Measurements from ENCODE around the gene CEP89.
"Not testable (repeated sequence)": the region's sequence is repeated elsewhere in the genome, so short reads cannot be mapped to it uniquely, and the experiment has no call there.

CEP89 gene

DNA sequence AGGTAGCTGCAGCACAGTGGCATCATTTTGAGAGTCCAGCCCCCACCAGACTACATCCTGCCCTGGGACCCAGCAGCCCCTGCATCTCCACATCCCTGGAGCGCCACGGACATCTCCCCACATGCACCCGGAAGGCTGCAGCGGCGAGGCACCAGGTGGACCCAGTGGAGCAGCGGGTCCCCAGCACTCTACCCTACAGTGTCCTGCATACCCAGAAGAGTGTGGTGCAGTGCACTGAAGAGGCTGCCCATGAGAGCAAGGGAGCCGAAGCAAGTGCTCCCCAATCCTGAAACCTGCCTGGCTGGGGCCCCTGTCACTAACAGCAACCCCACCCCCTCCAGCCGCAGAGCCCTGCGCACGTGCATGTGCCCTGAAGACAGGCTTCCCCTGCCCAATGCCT, 80.9 kb downstream of the CEP89 start:
- DNase-seq = no peak

DNA sequence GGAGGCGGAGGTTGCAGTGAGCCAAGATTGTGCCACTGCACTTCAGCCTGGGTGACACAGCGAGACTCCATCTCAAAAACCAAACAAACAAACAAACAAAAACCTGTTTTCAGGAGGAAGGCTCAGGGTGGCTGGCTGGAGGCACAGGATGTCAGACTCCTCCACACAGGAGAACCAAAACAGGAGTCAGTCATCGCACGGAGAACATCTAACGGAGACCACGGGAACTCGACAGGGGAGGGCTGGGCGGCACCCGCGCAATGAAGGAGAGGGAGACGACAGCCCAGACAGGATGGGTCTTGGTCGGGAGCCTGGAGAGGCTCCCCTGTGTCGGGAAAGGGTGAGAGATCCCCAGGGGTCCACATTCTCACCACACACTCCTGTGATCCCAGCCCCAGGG, 81.4 kb downstream of the CEP89 start:
- no peak for DNase-seq

- no peak for DNase-seq
Measured at GRCh38 chr19:32889137-32889934, 82.4 kb downstream of the CEP89 start.

- no peak for DNase-seq
Measured at GRCh38 chr19:32887572-32888215, 84.1 kb downstream of the CEP89 start.

DNA sequence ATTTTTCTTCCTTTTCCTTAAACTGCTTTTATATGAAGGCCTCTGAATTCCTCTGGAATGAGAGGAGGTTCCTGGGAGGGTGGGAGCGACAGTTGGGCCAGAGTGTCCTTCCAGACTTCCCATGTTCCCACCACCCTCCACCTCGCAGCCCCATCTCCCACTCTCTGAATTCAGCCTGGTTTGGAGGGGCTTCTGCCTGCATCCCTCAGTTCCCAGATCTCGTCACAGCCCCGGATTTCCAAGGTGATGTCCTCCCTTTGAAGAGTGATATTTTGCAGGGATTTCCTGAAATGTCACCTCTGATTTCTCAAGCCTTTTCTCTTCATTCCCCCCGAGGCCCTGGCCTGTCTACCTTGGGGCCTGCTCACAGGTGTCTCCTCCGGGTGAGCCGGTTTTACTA, 85.5 kb downstream of the CEP89 start:
- no peak for DNase-seq

- DNase-seq = not testable (repeated sequence)
Measured at GRCh38 chr19:32885255-32885654, 86.5 kb downstream of the CEP89 start.

DNA sequence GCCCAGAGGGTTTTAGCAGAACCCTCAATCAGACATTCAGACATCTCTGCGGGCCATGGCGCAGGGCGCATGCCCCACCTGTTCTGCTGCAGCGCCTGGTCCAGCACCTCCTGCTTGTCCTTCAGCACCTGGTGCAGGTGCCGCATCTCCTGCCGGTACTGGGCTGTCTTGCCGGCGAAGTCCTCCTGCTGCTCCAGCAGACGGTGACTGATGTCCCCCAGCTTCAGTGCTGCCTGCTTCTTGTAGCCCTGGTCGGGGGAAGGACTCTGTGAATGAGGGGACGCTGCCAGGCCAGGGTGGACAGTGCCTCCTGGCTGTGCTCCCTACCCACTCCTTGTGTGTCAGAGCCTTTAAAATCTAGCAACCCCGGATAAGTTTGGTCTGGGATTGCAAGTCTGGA, 90.0 kb downstream of the CEP89 start:
- no peak for DNase-seq

DNA sequence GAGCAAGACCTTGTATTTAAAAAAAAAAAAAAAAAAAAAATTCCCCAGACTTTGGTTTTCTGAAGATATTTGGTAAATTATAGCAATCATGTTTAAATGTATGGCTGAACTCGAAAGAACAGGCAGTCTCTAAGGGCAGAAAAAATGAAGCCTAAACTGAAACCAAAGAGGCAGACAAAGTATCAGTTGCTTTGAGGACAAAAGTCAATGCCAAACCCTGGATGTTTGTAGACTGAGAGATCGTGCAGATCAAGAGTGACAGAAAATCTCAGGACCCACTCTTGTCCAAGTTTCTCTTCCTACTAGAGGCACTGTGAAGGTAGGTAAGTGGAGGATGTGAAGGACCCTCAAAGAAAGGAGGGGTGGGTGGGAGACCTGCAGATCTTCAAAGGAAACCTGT, 91.1 kb downstream of the CEP89 start:
- no peak for DNase-seq

- DNase-seq = no peak
Measured at GRCh38 chr19:32879741-32880140, 92.0 kb downstream of the CEP89 start.

DNA sequence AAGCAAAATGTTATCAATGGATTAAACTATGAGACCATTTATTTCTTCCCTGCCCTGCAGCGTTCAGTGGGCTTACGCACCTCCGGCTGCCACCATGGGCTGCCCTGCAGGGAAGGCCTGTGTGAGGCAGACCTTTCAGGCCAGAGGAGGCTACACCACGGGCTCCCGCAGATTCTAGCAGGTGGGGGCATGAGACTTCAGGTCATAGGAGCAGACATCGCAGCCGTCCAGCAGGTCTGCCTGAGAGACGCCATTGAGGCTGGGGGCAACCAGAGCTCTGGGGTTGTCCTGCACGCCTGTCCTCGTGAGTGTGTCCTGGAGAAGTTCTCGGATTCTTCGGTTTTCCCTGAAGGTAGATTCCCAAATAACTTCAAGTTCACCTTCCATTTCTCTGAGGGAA, 92.8 kb downstream of the CEP89 start:
- DNase-seq = no peak

DNA sequence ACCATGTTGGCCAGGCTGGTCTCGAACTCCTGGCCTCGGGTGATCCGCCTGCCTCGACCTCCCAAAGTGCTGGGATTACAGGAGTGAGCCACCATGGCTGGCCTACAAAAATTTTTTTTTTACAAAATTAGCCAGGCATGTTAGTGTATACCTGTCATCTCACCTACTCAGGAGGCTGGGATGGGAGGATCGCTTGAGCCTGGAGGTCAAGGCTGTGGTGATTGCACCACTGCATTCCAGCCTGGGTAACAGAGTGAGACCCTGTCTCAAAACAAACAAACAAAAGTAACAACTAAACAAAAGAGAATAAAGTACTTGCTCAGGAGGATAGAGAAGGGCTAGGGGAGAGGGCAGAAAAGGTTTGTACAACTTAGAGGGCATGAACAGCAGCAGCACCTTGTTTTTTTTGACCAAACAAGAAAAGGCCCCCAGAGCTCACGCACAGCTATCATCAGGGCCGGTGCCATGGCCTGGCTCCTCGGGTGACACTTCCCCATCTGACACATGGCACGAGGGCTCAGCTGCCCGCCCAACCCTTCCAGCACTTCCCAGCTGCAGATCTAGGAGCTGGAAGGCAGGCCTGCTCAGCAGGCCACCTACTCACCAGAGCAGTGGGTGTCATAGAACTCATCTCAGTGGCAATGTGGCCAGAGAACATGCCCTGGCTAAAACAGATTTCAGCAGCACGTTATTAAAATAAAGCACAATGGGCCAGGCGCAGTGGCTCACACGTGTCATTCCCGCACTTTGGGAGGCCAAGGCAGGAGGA, 93.6 kb downstream of the CEP89 start:
- no peak for DNase-seq

DNA sequence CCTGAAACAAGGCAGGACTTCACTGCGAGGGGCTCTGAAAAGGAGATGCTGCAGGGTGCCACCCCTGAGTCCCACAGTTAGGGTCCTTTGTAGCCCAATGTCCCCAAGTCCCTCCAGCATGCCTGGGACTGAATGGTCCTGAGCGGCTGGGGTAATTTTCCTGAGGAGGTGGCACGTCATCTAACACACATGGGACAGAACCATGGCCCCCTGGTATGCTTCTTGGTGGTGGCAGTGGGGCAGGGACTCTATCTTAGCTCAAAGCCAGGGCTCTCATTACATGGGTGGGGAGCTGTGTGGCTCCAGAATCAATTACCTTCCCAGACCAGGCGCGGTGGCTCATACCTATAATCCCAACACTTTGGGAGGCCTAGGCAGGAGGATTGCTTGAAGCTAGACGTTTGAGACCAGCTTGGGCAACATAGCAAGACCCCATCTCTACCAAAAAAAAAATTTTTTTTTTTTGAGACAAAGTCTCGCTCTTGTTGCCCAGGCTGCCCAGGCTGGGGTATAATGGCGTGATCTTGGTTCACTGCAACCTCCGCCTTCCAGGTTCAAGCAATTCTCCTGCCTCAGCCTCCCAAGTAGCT, 94.3 kb downstream of the CEP89 start:
- DNase-seq = no peak

GRCh38 chr19:32876919-32877285, 94.9 kb downstream of the CEP89 start:
- no peak for DNase-seq

DNA sequence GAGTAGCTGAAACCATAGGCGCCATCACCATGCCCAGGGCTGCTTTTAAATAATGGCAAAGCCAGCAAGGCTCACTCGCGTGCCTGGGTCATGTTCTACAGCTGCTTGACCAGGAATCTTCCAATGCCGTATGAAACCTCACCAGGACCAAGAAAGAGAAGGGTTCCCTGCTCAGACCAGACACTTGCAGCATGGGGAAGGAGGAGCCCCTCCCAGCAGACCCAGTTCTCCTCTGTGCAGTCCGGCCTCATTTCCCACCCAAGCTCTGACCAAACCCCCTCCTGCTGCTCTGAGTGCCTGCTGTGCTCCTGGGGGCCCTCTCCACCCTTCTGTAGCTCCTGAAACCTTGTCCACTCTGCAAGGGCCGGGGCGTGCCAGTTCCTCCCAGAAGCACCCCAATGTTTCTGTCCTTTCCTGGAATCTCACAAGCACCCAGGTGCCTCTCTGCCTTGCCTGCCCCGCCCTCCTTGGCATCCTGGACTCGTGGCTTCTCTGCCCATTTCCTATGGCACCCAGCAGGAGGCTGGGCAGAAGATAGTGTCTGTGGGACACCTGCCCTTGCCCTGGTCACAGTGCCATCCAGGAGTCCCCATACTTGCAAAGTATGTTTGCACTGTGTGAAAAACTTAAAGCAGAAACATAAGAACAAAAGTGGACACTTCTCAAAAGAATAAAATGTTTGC, 95.4 kb downstream of the CEP89 start:
- no peak for DNase-seq

- DNase-seq = no peak
Measured at GRCh38 chr19:32875428-32875827, 96.3 kb downstream of the CEP89 start.

DNA sequence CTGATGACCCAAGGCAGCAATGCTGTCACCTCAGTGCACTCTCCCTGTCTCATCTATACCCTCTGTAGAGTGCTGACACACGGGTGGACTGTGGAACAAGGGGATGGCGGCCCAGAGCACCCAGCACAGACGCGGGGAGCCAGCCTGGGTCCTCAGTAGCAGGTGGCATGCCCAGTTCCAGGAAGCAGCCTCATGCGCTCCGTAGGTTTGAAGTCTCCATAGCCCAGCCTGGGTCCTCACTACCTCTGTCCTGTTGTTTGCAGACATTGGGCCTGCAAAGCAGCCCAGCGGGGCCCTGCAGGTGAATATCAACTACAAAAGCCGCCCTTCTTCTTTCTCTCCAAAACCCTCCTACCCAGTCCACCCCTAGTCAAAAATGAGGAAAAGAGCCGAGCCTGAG, 97.2 kb downstream of the CEP89 start:
- no peak for DNase-seq

DNA sequence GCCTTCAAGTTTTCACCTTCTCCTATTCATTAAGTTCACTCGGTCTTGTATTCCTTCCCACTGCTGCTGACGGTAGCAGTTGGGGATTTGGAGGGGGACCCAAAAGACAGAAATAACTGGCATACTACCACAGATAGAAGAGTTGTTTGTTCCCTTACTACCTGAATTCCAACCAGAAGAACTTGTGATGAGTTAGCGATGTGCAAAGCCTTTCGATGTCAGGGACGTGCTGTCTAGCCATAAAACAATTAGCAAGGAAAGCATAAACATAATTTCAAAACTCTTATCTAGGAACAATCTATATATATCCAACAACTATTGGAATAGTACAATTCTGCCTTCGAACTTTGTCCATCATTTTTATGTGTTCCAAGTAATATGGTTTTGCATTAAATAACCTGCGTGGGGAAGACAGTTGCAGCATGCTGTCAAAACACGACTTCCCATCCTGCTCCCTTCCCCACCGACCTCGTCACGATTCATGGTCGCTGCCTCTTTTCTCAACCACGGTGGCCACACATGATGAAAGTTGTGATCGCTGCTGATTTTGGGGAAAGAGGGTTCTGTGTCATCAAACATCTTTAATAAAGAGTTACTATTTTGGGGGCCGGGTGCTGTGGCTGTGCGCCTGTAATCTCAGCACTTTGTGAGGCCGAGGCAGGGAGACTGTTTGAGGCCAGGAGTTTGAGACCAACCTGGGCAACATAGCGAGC, 98.4 kb downstream of the CEP89 start:
- DNase-seq = peak in 1 of 5 experiments; percentile 57

DNA sequence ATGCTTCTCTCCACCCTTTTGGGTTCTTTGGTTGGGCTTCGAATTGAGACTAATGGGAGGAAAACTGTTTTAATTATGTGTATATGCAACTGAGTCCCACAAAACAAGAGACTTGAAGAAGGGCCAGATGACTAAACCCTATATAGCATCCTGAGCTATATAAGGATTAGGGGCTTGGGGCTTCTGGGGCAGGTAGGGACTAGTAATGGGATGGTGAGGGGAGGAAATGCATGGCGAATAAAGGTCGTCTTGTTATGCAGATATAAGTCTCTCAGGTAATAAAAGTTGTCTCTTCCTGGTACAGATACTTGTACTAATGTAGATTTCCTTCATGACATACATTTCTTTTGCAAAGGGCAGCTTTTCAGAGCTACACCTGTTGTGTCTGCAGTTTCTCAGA, 99.4 kb downstream of the CEP89 start:
- DNase-seq = no peak

DNA sequence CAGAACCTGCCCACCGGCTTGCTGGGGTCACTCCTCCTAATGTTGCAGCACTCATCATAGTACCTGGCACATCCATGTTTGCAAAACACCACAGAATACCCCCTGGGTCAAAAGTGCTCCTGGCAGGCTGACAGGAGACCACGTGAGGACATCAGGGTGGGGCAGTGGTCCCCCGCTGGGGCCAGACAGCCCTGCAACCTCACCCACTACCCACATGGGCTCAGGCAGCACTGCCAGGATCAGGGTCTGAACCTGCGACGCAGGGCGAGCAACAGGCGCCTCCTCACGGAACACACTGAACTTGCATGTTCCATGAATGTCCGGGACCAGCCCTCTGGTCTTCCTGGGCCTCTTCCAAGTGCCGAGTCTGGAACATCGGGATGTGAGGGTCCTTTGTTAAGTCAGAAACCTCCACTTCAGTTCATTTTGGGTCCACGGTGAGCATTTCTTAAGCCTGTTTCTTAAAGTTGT, 100.7 kb downstream of the CEP89 start:
- no peak for DNase-seq

DNA sequence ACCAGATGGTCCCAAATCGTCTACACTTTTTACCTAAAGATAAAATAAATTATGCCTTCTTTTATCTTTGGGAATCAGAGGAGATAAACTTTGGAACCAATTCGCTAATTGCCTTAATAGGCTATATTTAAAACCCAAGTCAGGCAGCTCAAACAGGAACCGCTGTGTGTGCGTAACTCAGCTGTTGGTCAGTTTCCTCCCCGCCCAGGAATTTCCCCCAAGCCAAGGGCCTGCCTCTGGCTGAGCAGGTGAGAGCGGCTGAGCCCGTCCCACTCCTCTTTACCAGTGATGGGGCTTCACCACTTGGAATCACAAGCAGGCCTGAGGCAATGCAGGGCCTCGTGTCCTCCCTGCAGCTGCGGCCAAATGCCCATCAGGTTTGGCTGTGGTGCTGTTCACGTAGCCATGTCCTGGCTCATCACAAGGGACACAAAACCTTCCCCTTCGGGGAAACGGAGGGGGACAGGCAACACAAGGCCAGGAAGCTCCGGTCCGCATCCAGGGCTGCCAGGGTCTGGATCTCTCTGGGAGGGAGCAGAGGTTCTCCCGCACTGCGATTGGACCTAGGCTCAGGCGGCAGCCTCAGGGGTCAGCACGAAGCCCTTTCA, 101.7 kb downstream of the CEP89 start:
- no peak for DNase-seq

GRCh38 chr19:32869369-32869965, 102.3 kb downstream of the CEP89 start, which contains the start of gene SLC7A9:
TSS of gene SLC7A9 (minus strand) at chr19:32869767. CDS start at chr19:32868534, 1,233 bp downstream.
- DNase-seq = no peak
